ENCODE data around the gene AHNAK2.

- TF ChIP-seq GATA2 (IDR thresholded peaks at IDR 0.05; ENCODE audit: low read depth, low read length) (no peak), GATA3 (IDR thresholded peaks at IDR 0.05; ENCODE audit: low read depth, low read length) (no peak)
Measured at GRCh38 chr14:105020815-105021655, 42.9 kb upstream of the AHNAK2 start, which contains the start of gene CDCA4.
